Measurements from ENCODE around the gene KRT33B.
"Not testable (repeated sequence)": the region's sequence is repeated elsewhere in the genome, so short reads cannot be mapped to it uniquely, and the experiment has no call there.

KRT33B gene

GRCh38 chr17:41377546-41377945, 7.9 kb upstream of the KRT33B start:
- Histone ChIP-seq H3K27ac (ENCODE audit: low read depth, low read length) (no peak overlapping the region), H3K9me3 (ENCODE audit: control insufficient read depth in 1 of 2, low read length in 2 of 2) (no peaks in the 10 kb centered on the region), H3K4me1 (ENCODE audit: control insufficient read depth in 1 of 2, insufficient read depth in 2 of 2, low read length in 2 of 2) (no peaks in the 10 kb centered on the region), H3K9ac (ENCODE audit: low read depth in 1 of 2, low read length in 2 of 2) (no peak overlapping the region), H3K36me3 (ENCODE audit: control insufficient read depth in 1 of 2, insufficient read depth in 2 of 2, low read length in 2 of 2) (no peaks in the 10 kb centered on the region), H3K27me3 (ENCODE audit: control insufficient read depth in 1 of 2, insufficient read depth in 2 of 2, low read length in 2 of 2) (peaks cover 4 to 5% of the 10 kb centered on the region in 2 donors), H3K4me3 (ENCODE audit: low read depth in 1 of 2, low read length in 2 of 2) (no peak overlapping the region)

GRCh38 chr17:41369023-41369422, 590 bp downstream of the KRT33B start:
- Histone ChIP-seq H3K27ac (ENCODE audit: low read depth, low read length) (no peak overlapping the region), H3K36me3 (ENCODE audit: control insufficient read depth in 1 of 2, insufficient read depth in 2 of 2, low read length in 2 of 2) (no peaks in the 10 kb centered on the region), H3K4me1 (ENCODE audit: control insufficient read depth in 1 of 2, insufficient read depth in 2 of 2, low read length in 2 of 2) (no peaks in the 10 kb centered on the region), H3K9me3 (ENCODE audit: control insufficient read depth in 1 of 2, low read length in 2 of 2) (no peaks in the 10 kb centered on the region), H3K9ac (ENCODE audit: low read depth in 1 of 2, low read length in 2 of 2) (no peak overlapping the region), H3K4me3 (ENCODE audit: low read depth in 1 of 2, low read length in 2 of 2) (no peak overlapping the region), H3K27me3 (ENCODE audit: control insufficient read depth in 1 of 2, insufficient read depth in 2 of 2, low read length in 2 of 2) (peaks cover 0 to 3% of the 10 kb centered on the region in 2 donors)

- Histone ChIP-seq H3K9me3 (ENCODE audit: control insufficient read depth in 1 of 2, low read length in 2 of 2) (no peaks in the 10 kb centered on the region), H3K4me1 (ENCODE audit: control insufficient read depth in 1 of 2, insufficient read depth in 2 of 2, low read length in 2 of 2) (no peaks in the 10 kb centered on the region), H3K4me3 (ENCODE audit: low read depth in 1 of 2, low read length in 2 of 2) (no peak overlapping the region), H3K9ac (ENCODE audit: low read depth in 1 of 2, low read length in 2 of 2) (no peak overlapping the region), H3K27ac (ENCODE audit: low read depth, low read length) (no peak overlapping the region), H3K36me3 (ENCODE audit: control insufficient read depth in 1 of 2, insufficient read depth in 2 of 2, low read length in 2 of 2) (no peaks in the 10 kb centered on the region), H3K27me3 (ENCODE audit: control insufficient read depth in 1 of 2, insufficient read depth in 2 of 2, low read length in 2 of 2) (no peaks in the 10 kb centered on the region)
These were observed 2.1 kb downstream of the KRT33B start for GRCh38 chr17:41367426-41368075.

- Histone ChIP-seq H3K27ac (ENCODE audit: low read depth, low read length) (no peak overlapping the region), H3K36me3 (ENCODE audit: control insufficient read depth in 1 of 2, insufficient read depth in 2 of 2, low read length in 2 of 2) (no peaks in the 10 kb centered on the region), H3K4me3 (ENCODE audit: low read depth in 1 of 2, low read length in 2 of 2) (no peak overlapping the region), H3K9me3 (ENCODE audit: control insufficient read depth in 1 of 2, low read length in 2 of 2) (no peaks in the 10 kb centered on the region), H3K9ac (ENCODE audit: low read depth in 1 of 2, low read length in 2 of 2) (no peak overlapping the region), H3K4me1 (ENCODE audit: control insufficient read depth in 1 of 2, insufficient read depth in 2 of 2, low read length in 2 of 2) (no peaks in the 10 kb centered on the region), H3K27me3 (ENCODE audit: control insufficient read depth in 1 of 2, insufficient read depth in 2 of 2, low read length in 2 of 2) (no peaks in the 10 kb centered on the region)
These were observed 3.5 kb downstream of the KRT33B start for GRCh38 chr17:41366070-41366469.

- no peak overlapping the region for H3K27ac ChIP-seq (ENCODE audit: low read depth, low read length)
- no peaks in the 10 kb centered on the region for H3K4me1 ChIP-seq (ENCODE audit: control insufficient read depth in 1 of 2, insufficient read depth in 2 of 2, low read length in 2 of 2)
- no peak overlapping the region for H3K9ac ChIP-seq (ENCODE audit: low read depth in 1 of 2, low read length in 2 of 2)
- peaks cover 0 to 3% of the 10 kb centered on the region in 2 donors for H3K27me3 ChIP-seq (ENCODE audit: control insufficient read depth in 1 of 2, insufficient read depth in 2 of 2, low read length in 2 of 2)
- H3K4me3 ChIP-seq (ENCODE audit: low read depth in 1 of 2, low read length in 2 of 2) = no peak overlapping the region
- no peaks in the 10 kb centered on the region for H3K9me3 ChIP-seq (ENCODE audit: control insufficient read depth in 1 of 2, low read length in 2 of 2)
- no peaks in the 10 kb centered on the region for H3K36me3 ChIP-seq (ENCODE audit: control insufficient read depth in 1 of 2, insufficient read depth in 2 of 2, low read length in 2 of 2)
These were observed 5.7 kb downstream of the KRT33B start for GRCh38 chr17:41363881-41364280.

GRCh38 chr17:41360296-41360995, 9.2 kb downstream of the KRT33B start:
- Histone ChIP-seq H3K4me1 (ENCODE audit: control insufficient read depth in 1 of 2, insufficient read depth in 2 of 2, low read length in 2 of 2) (no peaks in the 10 kb centered on the region), H3K9me3 (ENCODE audit: control insufficient read depth in 1 of 2, low read length in 2 of 2) (no peaks in the 10 kb centered on the region), H3K27me3 (ENCODE audit: control insufficient read depth in 1 of 2, insufficient read depth in 2 of 2, low read length in 2 of 2) (peaks cover 0 to 3% of the 10 kb centered on the region in 2 donors), H3K36me3 (ENCODE audit: control insufficient read depth in 1 of 2, insufficient read depth in 2 of 2, low read length in 2 of 2) (no peaks in the 10 kb centered on the region), H3K27ac (ENCODE audit: low read depth, low read length) (no peak overlapping the region), H3K4me3 (ENCODE audit: low read depth in 1 of 2, low read length in 2 of 2) (no peak overlapping the region), H3K9ac (ENCODE audit: low read depth in 1 of 2, low read length in 2 of 2) (no peak overlapping the region)

- H3K4me3 ChIP-seq (ENCODE audit: low read depth in 1 of 2, low read length in 2 of 2) = no peak overlapping the region
- H3K27me3 ChIP-seq (ENCODE audit: control insufficient read depth in 1 of 2, insufficient read depth in 2 of 2, low read length in 2 of 2) = peaks cover 0 to 9% of the 10 kb centered on the region in 2 donors
- no peaks in the 10 kb centered on the region for H3K36me3 ChIP-seq (ENCODE audit: control insufficient read depth in 1 of 2, insufficient read depth in 2 of 2, low read length in 2 of 2)
- no peaks in the 10 kb centered on the region for H3K9me3 ChIP-seq (ENCODE audit: control insufficient read depth in 1 of 2, low read length in 2 of 2)
- H3K4me1 ChIP-seq (ENCODE audit: control insufficient read depth in 1 of 2, insufficient read depth in 2 of 2, low read length in 2 of 2) = no peaks in the 10 kb centered on the region
- no peak overlapping the region for H3K27ac ChIP-seq (ENCODE audit: low read depth, low read length)
- H3K9ac ChIP-seq (ENCODE audit: low read depth in 1 of 2, low read length in 2 of 2) = no peak overlapping the region
These were observed 15.1 kb downstream of the KRT33B start for GRCh38 chr17:41354536-41354935.

- H3K27me3 ChIP-seq (ENCODE audit: control insufficient read depth in 1 of 2, insufficient read depth in 2 of 2, low read length in 2 of 2) = peaks cover 0 to 9% of the 10 kb centered on the region in 2 donors
- H3K27ac ChIP-seq (ENCODE audit: low read depth, low read length) = no peak overlapping the region
- no peaks in the 10 kb centered on the region for H3K9me3 ChIP-seq (ENCODE audit: control insufficient read depth in 1 of 2, low read length in 2 of 2)
- H3K4me3 ChIP-seq (ENCODE audit: low read depth in 1 of 2, low read length in 2 of 2) = no peak overlapping the region
- H3K36me3 ChIP-seq (ENCODE audit: control insufficient read depth in 1 of 2, insufficient read depth in 2 of 2, low read length in 2 of 2) = no peaks in the 10 kb centered on the region
- H3K4me1 ChIP-seq (ENCODE audit: control insufficient read depth in 1 of 2, insufficient read depth in 2 of 2, low read length in 2 of 2) = no peaks in the 10 kb centered on the region
- H3K9ac ChIP-seq (ENCODE audit: low read depth in 1 of 2, low read length in 2 of 2) = no peak overlapping the region
These were observed 16.8 kb downstream of the KRT33B start for GRCh38 chr17:41352597-41353366.

- Histone ChIP-seq H3K4me3 (ENCODE audit: low read depth in 1 of 2, low read length in 2 of 2) (no peak overlapping the region), H3K4me1 (ENCODE audit: control insufficient read depth in 1 of 2, insufficient read depth in 2 of 2, low read length in 2 of 2) (no peaks in the 10 kb centered on the region), H3K36me3 (ENCODE audit: control insufficient read depth in 1 of 2, insufficient read depth in 2 of 2, low read length in 2 of 2) (no peaks in the 10 kb centered on the region), H3K27ac (ENCODE audit: low read depth, low read length) (no peak overlapping the region), H3K9ac (ENCODE audit: low read depth in 1 of 2, low read length in 2 of 2) (no peak overlapping the region), H3K27me3 (ENCODE audit: control insufficient read depth in 1 of 2, insufficient read depth in 2 of 2, low read length in 2 of 2) (peaks cover 0 to 9% of the 10 kb centered on the region in 2 donors), H3K9me3 (ENCODE audit: control insufficient read depth in 1 of 2, low read length in 2 of 2) (no peaks in the 10 kb centered on the region)
These were observed 18.4 kb downstream of the KRT33B start for GRCh38 chr17:41351177-41351576.

GRCh38 chr17:41350381-41350878, 19.2 kb downstream of the KRT33B start, which contains the start of gene KRT33A:
Gene KRT33A (minus strand): TSS chr17:41350828. CDS start chr17:41350767, 61 bp downstream.
- not testable (repeated sequence) for H3K36me3 ChIP-seq (ENCODE audit: control insufficient read depth in 1 of 2, insufficient read depth in 2 of 2, low read length in 2 of 2); H3K27me3 ChIP-seq (ENCODE audit: control insufficient read depth in 1 of 2, insufficient read depth in 2 of 2, low read length in 2 of 2); H3K9me3 ChIP-seq (ENCODE audit: control insufficient read depth in 1 of 2, low read length in 2 of 2); H3K4me1 ChIP-seq (ENCODE audit: control insufficient read depth in 1 of 2, insufficient read depth in 2 of 2, low read length in 2 of 2); H3K4me3 ChIP-seq (ENCODE audit: low read depth in 1 of 2, low read length in 2 of 2); H3K27ac ChIP-seq (ENCODE audit: low read depth, low read length); H3K9ac ChIP-seq (ENCODE audit: low read depth in 1 of 2, low read length in 2 of 2)
